GM19438 (cell line): ENCODE results near the gene LARGE1.
A peak's percentile ranks its signal among the peaks of the same experiment; 100 is the strongest.
"Not testable (repeated sequence)": the region's sequence is repeated elsewhere in the genome, so short reads cannot be mapped to it uniquely, and the experiment has no call there.

Experiments used
- ATAC-seq: cut with Tn5 transposase; IDR thresholded peaks from one replicate; pipeline ENCODE4 v1.9.1; 2021; ENCODE audit warnings: low read depth; ENCODE audit not compliant: unreplicated experiment

LARGE1 gene

DNA sequence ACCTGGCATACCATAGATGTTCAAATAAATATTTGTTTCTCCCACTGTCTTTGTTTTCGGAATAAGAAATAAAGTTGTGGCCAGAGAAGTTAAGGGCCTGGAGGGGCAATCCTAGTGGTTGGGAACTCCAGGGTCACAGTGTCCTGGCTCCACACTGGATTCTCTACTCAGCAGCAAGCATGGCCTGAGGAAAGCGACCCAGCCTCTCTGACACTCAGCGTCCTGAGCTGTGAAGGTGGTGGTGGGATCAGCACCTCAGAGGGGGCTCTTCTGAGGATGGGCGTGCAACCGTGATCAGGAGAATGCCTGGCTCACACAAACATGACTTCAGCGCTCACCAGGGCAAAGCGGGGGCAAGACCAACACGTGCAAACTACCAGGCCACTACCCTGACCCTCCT lies 59.9 kb downstream of the LARGE1 start:
- no peak for ATAC-seq

DNA sequence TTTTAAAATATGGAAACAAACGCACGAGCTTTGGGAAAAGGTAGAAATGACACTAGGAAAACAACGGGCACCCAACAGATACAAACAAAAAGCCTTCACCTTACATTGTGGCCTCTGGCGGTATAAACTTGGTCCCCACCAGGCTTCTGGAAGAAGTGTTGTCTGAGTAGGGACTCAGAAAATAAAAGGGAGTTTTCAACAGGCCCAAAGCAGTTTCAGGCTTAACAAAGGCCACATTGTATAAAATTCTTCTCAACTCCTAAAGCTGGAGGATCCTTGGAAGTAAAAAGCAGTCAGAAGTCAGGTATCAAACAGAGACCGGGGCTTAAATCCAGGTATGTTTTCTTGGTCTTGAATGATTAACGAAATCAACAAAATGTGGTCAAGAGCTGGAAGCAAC lies 61.0 kb downstream of the LARGE1 start:
- no peak for ATAC-seq

DNA sequence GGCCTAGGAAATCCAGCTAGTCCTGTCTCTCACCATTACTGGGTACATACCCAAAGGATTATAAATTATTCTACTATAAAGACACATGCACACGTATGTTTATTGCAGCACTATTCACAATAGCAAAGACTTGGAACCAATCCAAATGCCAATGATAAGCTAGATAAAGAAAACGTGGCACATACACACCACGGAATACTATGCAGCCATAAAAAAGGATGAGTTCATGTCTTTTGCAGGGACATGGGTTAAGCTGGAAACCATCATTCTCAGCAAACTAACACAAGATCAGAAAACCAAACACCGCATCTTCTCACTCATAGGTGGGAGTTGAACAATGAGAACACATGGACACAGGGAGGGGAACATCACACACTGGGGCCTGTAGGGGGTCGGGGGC lies 61.6 kb downstream of the LARGE1 start:
- not testable (repeated sequence) for ATAC-seq

DNA sequence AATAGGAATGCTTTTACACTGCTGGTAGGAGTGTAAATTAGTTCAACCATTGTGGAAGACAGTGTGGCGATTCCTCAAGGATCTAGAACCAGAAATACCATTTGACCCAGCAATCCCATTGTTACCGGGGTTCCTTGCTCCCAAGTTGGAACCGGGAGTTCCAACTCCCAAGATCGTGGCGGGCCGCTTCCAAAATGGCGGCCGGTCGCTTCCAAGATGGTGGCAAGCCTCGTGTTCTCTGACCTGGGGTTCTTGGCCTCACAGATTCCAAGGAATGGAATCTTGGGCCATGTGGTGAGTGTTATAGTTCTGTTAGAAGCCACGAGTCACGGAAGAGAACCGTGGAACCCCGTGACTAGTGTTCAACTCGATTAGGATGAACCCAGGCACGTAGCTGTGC lies 62.5 kb downstream of the LARGE1 start:
- not testable (repeated sequence) for ATAC-seq

DNA sequence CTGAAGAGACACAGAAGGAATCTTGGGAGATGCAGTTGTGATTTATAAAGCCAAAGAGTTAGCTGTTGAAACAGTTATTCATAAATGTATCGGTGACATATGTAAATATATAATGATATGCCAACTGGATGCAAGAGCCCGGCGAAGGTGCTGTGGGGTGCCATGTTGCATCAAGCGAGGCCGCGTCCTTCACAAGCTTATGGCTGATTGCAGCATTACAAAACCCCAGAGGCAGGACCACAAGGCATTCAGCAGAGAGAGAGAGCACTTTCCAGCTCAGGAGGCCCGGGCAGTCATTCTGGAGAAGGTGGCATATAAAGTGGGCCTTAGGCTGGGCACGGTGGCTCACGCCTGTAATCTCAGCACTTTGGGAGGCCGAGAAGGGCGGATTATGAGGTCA lies 65.6 kb downstream of the LARGE1 start:
- no peak for ATAC-seq

DNA sequence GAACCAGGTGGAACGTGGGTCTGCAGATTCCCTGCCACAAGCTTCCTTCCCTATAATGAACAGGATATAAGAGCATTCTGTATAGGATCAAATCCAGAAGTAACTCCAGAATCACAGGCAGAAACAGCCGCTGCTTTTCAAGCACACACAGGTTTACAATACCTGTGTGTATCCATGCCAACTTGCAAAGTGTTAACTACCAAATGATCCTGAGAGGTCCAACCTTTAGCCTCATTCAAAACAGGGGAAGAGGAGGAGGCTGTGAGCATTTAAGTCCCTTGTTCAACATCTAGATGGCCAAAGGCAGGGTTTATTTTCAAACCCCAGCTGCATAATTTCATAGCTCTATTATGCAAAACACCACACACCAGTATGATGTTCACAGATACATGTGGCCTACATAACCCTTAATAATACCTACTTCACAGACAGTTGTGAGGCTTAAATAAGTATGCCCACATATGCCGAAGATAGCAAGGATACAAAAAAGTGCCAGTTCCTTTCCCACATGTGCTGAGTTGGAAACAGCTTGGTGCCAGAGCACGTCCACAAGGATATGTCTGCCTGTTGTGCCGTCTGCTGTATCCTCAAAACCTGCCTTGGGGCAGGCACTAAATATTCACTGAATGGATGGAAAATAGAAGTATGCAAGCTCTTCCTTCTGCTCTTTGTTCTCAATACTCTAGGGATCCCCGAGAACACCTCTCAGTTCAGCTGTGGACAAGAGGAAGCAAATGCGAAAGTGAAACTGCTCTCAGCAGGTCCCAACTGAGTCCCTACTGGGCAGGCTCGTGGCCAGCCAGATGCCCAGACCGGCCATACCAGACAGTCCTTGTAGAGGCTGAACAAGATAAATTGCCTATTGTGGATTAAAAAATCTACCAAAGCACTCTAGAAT lies 66.8 kb downstream of the LARGE1 start:
- peak; percentile 98 for ATAC-seq

DNA sequence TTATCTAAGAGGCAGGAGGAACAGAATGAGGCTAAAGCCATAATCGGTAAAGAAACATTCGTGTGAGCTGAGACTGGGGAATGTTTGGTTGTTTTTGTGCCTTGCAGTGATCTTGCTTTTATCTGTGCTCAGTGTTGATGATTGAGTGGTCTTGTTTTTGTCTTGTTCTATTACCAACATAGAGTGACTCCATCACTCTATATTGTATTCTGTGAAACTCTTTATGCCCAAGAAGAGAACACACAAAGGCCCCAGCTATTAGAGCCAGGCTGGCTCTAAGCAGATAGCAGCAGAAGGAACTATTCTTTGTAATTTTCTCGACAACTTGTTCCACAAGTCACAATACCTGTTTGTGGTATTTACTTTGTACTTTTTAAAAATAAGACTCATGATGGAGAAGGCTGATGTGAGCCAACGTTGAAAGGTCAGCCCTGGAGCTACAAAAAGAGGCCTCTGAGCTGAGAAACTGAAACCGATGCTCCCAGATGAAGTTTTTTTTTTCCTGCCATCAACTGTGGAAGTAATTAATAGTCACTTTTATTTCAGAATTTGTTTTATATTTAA lies 68.4 kb downstream of the LARGE1 start:
- ATAC-seq: no peak

DNA sequence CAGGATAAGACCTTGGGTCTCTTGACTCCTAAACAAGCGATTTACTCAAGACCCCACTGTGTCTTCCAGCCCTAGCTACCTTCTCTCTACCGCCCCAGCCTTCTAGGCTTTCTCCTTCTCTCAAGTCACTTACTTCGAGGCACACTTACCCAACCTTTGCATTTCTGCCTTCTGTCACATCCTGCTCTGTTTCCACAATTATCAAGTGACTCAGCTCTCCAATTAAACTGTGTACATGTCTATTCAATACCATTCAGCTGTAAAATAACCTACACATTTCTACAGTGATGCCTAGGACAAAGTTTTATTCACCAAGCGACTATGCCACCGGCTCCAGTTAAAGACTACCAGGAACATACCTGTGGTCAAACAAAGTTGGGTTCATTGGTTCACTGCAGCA lies 69.0 kb downstream of the LARGE1 start:
- no peak for ATAC-seq

DNA sequence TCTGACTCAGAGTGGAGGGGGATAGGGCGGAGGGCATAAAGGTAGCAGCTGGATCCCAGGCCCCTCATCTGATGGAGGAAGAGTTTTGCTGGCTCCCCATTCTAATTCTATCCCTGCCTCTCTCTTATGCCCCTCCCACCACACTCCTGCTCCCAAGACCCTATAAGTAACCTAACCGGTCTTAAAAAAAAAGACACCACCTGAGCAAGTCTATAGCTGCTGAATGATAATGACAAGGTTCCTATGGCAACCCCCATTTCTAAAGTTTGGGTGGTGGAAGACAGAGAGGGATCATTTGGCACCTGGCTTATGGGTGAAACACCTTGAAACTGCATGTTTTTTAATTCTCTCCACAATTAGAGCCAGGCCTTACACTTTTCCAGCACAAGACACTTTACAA lies 69.6 kb downstream of the LARGE1 start:
- ATAC-seq: no peak

DNA sequence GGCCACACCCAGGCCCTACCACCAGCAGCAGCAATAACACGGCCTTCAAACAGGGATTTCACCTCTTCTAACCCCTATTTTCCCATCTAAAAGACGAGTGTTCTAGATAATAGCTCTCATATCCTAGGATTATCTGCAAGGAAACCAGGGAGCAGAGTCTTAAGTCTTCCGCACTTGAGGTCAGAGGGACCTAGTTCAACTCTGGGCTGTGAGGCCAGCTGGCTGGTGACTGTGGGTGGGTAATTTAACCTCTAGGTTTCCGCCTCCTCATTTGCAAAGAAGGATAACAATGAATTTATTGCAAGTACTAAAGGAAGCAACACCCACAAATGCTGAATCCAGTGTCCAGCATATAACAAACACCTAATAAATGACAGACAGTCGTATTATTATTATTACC lies 70.1 kb downstream of the LARGE1 start:
- ATAC-seq: no peak

DNA sequence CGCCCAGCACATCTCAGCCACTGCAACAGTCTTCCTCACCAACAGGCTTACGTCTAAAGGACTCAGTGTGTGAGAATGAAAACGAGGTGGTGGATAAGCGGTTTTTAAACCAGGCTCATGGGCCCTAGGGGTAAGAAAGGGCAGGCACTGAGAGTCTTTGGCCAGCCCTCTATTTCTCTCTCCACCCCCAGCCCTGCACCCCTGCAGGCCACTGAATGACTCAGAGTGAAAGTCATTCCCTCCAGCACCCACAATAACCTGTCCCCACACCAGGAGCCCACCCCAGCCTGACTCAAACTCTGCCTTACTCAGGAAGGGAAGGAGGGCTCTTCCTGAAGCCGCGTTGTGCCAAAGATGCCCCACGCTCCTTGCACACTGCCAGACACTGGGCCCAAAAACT lies 72.0 kb downstream of the LARGE1 start:
- no peak for ATAC-seq

DNA sequence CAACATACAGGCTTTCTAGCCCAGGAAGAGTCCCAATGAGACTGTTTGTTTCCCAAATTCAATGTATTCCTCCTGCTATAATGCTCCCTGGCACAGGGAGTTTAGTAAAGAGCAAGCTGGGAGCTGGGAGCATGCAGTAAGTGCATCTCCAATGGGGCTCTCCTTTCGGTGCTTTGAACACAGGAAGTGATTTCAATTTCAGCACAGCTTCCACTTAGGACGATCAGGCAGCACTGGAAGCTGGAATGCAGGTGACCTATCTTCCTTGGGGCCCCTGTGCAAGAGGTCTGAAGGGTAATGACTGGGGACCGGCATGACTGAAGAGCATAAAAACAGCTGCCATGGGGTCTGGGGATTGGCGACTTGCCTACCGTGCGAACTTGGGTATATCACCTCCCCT lies 76.0 kb downstream of the LARGE1 start:
- ATAC-seq: no peak

DNA sequence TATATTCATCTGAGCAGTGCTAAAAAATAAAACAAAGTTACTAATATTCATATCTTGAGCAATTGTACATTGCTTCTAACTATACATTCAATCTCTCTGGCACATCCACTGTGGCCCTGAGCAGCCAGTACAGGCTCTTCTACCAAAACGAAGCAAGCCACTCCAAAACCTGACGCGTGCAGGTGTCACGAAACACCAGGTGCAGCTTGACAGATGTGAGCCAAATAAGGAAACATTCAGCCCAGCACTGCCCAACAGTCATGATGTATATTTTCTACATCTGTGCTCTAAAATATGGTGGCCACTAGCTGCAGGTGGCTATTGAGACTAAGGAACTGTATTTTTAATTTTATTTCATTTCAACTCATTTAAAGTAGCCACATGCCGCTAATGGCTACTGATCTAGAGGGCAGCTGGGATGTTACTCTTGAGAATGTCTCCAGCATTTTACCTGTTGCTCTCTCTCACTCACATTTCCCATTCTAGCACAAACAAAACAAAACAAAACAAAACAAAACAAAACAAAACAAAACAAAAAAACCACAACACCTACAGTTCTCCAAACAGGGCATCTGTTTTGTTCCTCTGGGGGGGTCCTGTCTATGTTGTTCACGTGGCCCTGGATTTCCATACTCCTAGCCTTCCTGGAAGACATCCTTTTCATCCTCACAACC lies 77.7 kb downstream of the LARGE1 start:
- no peak for ATAC-seq

DNA sequence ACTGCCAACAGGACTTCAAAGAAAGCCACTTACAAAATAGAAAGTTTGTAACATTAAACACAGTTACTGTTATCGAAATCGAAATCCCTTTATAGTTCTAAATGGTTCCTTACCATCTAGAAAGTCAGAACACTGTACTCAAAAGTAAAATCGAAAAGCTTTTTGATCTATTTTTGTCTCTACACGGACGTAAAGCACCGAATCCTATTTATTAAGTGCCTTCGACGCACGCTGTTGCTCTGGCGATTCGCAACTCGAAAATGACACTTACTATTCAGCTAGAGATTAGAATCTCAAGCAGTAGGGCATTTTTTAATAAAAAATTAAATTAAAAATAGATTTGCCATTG lies 78.3 kb downstream of the LARGE1 start:
- ATAC-seq: no peak

DNA sequence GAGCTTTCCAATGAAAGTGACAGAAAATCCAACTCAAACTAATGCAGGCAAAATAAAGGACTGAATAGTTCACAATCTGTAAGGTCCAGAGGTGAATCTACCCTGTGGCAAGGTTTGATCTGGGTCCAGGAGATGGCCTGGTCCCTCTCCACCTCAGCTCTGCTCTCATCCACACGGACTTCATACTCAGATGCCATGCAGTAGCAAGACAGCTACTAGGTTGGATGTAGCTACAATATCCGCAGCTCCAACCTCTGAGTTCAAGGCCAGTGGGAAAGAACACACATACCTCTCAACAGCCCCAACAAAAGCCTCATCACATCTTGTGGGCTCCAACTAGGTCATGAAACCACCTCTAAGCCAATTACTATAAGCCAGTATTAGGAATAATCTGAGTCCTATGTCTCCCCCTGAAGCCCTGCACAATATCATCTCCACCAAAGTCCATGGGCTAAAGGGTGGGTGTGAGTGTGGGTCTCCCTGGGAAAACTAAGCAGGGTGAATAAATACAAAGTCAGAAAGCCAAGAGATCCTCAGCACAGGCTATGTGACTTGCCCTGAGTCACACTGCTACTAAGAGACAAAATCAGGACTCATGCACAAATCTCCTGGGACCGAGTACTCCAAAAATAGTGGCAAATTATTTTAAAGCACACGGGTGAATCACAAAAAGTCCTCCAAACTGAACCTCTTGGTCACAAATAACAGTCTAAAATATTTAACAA lies 78.8 kb downstream of the LARGE1 start:
- no peak for ATAC-seq

DNA sequence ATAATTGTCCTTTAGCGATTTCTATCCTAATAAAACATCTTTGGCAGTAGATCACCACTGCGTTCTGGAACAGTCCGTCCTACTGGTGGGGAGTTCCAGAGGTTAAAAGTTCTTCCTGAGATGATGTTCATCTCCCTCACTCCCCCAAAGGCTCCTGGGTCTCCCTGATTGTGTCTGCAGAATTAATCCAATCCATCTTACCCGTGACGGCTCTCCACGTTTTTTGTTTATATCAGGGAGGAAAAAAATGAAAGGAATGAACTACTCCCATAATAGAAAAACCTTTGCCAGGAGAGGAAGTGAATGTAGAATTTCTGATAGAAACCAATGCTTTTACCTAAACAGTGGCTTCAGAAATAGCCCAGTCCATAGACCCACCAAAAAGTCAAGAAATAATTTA lies 81.6 kb downstream of the LARGE1 start:
- no peak for ATAC-seq

DNA sequence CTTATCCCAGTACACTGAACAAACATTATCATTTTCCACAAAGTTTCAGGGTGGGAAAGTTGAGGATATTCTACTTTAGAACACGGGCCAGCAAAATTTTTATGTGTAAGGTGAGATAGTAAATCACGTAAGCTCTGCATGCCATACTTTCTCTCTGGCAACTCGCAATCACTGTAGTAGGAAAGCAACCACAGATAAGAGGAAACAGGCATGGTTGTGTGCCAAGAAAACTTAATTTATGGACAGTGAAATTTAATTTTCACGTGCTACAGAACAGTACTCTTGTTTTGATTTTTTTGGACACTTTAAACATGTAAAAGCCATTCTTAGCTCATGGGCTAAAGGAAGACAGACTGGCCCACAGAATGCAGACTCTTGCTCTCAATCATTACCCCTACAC lies 82.5 kb downstream of the LARGE1 start:
- no peak for ATAC-seq

DNA sequence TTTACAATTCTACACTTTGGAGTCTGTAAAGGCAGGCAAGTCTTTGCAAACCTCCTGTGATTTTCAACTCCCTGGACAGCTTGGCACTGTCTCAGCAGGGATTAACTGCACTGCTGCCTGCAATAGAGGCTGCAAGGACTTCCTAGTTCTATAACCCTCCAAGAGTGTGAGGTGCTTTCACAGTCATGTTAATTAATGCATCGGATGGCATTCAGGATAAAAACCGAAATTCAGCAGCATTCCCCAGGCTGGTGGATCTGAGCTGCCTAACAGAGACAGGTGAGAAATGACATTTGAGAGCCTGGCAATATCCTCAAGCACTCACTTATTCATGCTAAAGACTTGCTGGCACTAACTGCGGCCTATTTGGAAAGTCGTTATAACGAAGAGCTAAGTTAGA lies 85.0 kb downstream of the LARGE1 start:
- no peak for ATAC-seq

DNA sequence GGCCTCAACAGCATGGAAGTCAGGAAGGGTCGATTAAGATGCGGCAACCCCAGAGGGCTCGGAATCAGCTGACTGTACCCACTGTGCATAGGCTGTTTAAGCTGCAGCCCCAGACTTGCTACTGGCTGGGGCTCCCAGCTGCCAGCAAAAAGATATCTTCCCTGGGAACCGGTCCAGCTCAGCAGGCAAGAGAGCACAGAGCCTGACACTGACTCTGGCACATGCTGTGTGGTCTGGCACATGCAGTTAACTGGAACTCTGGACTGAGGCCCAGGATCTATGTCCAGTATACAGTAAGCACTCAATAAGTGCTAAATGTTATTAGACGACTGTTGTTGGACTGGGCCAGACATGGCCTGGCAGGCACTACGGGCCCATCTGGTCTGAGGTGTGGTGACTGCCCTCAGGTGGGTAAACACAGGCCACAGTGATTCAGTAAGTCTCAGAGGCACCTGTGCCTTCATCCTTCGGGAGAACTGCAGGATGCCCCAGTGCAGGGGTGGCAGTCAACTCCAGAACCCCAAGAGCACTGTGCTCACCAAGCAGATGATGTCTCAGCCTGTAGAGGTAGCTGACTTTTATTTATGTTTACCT lies 87.6 kb downstream of the LARGE1 start:
- ATAC-seq: no peak

DNA sequence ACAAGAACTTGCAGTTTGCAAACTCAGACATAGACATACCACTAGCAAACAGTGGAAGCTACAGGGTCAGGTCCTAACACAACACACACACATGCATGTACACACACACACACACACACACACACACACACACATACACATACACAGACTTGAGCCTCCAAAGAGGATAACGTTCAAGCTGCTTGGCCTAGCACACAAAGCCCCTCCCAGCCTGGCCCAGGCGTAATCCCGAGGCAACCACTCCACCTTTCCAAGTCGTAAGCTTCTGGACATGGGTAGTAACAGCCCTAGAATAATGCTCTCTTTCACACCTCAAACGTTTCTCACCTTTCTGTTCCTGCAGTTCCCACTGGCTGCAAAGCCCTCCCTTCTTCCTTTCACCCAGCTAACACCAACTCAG lies 88.6 kb downstream of the LARGE1 start:
- no peak for ATAC-seq

DNA sequence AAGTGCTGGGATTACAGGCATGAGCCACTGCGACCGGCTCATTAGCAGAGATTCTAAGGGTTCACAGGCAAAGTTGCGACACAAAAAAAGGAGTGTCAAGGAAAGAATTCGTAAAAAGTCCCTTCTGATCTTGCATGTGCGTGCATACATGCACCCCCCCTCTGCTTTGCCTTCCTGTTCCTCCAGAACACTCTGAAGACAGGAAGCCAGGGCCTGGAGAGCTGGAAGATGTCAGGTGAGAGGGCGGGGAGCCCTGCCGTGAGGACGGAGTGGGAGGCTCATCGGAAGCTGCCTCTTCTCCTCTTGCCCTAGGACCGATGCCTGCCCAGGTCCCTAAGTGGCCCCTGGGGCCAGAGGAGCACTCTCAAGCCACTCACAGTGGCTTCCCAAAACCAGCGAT lies 89.1 kb downstream of the LARGE1 start:
- no peak for ATAC-seq
